ENCODE data around the gene STK11.

Gene STK11

GRCh38 chr19:1258707-1259205, 53.2 kb downstream of the STK11 start:
- Histone ChIP-seq H3K79me1 (ENCODE audit: low read length) (peaks cover 13% of the 10 kb centered on the region), H3K4me1 (ENCODE audit: control insufficient read depth, low read depth, low read length) (peaks cover 4% of the 10 kb centered on the region), H3K9ac (ENCODE audit: low read length) (no peak overlapping the region), H2BK120ac (ENCODE audit: low read depth, low read length) (no peak overlapping the region), H3K27ac (ENCODE audit: low read depth, low read length) (no peak overlapping the region), H2BK5ac (ENCODE audit: low read length) (no peak overlapping the region), H3K23ac (ENCODE audit: low read length) (no peak overlapping the region), H3K36me3 (ENCODE audit: control insufficient read depth, insufficient read depth, low read length) (peaks cover 15% of the 10 kb centered on the region), H3K79me2 (ENCODE audit: control insufficient read depth, insufficient read depth, low read length) (peaks cover 25% of the 10 kb centered on the region), H4K5ac (ENCODE audit: low read length) (no peak overlapping the region), H3K18ac (ENCODE audit: low read length) (no peak overlapping the region), H4K8ac (ENCODE audit: low read depth, low read length) (no peak overlapping the region), H3K4ac (ENCODE audit: low read depth, low read length) (no peak overlapping the region), H2AK5ac (ENCODE audit: low read length) (no peak overlapping the region), H3K4me2 (ENCODE audit: low read length) (no peak overlapping the region), H2BK15ac (replicated peaks; ENCODE audit: low read depth) (no peak overlapping the region), H3K56ac (ENCODE audit: low read length) (no peak overlapping the region), H3K4me3 (ENCODE audit: low read length) (no peak overlapping the region), H3K27me3 (ENCODE audit: insufficient read depth, low read length, poor library complexity) (no peaks in the 10 kb centered on the region)
- no CpG with 5 or more reads among the region's 15 CpGs for WGBS (ENCODE audit: extremely low coverage, insufficient coverage, low lambda C conversion rate)
- DNase-seq = no peak

GRCh38 chr19:1259206-1259875, 53.8 kb downstream of the STK11 start:
- no peak overlapping the region for H3K4ac ChIP-seq (ENCODE audit: low read depth, low read length)
- H3K4me1 ChIP-seq (ENCODE audit: control insufficient read depth, low read depth, low read length) = peaks cover 4% of the 10 kb centered on the region
- H3K18ac ChIP-seq (ENCODE audit: low read length) = no peak overlapping the region
- H4K8ac ChIP-seq (ENCODE audit: low read depth, low read length) = no peak overlapping the region
- peaks cover 13% of the 10 kb centered on the region for H3K79me1 ChIP-seq (ENCODE audit: low read length)
- H2BK5ac ChIP-seq (ENCODE audit: low read length) = no peak overlapping the region
- WGBS (ENCODE audit: extremely low coverage, insufficient coverage, low lambda C conversion rate) = no CpG with 5 or more reads among the region's 17 CpGs
- no peak overlapping the region for H2BK120ac ChIP-seq (ENCODE audit: low read depth, low read length)
- peak overlapping the region; percentile 50 for H3K27ac ChIP-seq (ENCODE audit: low read depth, low read length)
- peak overlapping the region; percentile 19 for H3K9ac ChIP-seq (ENCODE audit: low read length)
- DNase-seq = peak; percentile 90
- no peak overlapping the region for H4K5ac ChIP-seq (ENCODE audit: low read length)
- H3K4me3 ChIP-seq (ENCODE audit: low read length) = no peak overlapping the region
- no peaks in the 10 kb centered on the region for H3K27me3 ChIP-seq (ENCODE audit: insufficient read depth, low read length, poor library complexity)
- peaks cover 19% of the 10 kb centered on the region for H3K79me2 ChIP-seq (ENCODE audit: control insufficient read depth, insufficient read depth, low read length)
- H3K23ac ChIP-seq (ENCODE audit: low read length) = no peak overlapping the region
- H2AK5ac ChIP-seq (ENCODE audit: low read length) = no peak overlapping the region
- H2BK15ac ChIP-seq (replicated peaks; ENCODE audit: low read depth) = no peak overlapping the region
- no peak overlapping the region for H3K56ac ChIP-seq (ENCODE audit: low read length)
- no peak overlapping the region for H3K4me2 ChIP-seq (ENCODE audit: low read length)
- H3K36me3 ChIP-seq (ENCODE audit: control insufficient read depth, insufficient read depth, low read length) = peaks cover 12% of the 10 kb centered on the region

- no peak overlapping the region for H2BK15ac ChIP-seq (replicated peaks; ENCODE audit: low read depth)
- no peak overlapping the region for H4K8ac ChIP-seq (ENCODE audit: low read depth, low read length)
- H3K27ac ChIP-seq (ENCODE audit: low read depth, low read length) = peak overlapping the region; percentile 48
- WGBS (ENCODE audit: extremely low coverage, insufficient coverage, low lambda C conversion rate) = no CpG with 5 or more reads among the region's 33 CpGs
- no peak overlapping the region for H3K23ac ChIP-seq (ENCODE audit: low read length)
- peaks cover 11% of the 10 kb centered on the region for H3K79me2 ChIP-seq (ENCODE audit: control insufficient read depth, insufficient read depth, low read length)
- peaks cover 6% of the 10 kb centered on the region for H3K36me3 ChIP-seq (ENCODE audit: control insufficient read depth, insufficient read depth, low read length)
- H3K4me3 ChIP-seq (ENCODE audit: low read length) = no peak overlapping the region
- peaks cover 7% of the 10 kb centered on the region for H3K4me1 ChIP-seq (ENCODE audit: control insufficient read depth, low read depth, low read length)
- peak overlapping the region; percentile 21 for H3K4me2 ChIP-seq (ENCODE audit: low read length)
- no peak overlapping the region for H2BK5ac ChIP-seq (ENCODE audit: low read length)
- peak; percentile 67 for DNase-seq
- peak overlapping the region; percentile 82 for H3K56ac ChIP-seq (ENCODE audit: low read length)
- no peak overlapping the region for H2AK5ac ChIP-seq (ENCODE audit: low read length)
- peaks cover 6% of the 10 kb centered on the region for H3K79me1 ChIP-seq (ENCODE audit: low read length)
- peak overlapping the region; percentile 50 for H3K4ac ChIP-seq (ENCODE audit: low read depth, low read length)
- peak overlapping the region; percentile 25 for H3K9ac ChIP-seq (ENCODE audit: low read length)
- peak overlapping the region; percentile 17 for H2BK120ac ChIP-seq (ENCODE audit: low read depth, low read length)
- peak overlapping the region; percentile 52 for H3K18ac ChIP-seq (ENCODE audit: low read length)
- H4K5ac ChIP-seq (ENCODE audit: low read length) = no peak overlapping the region
- no peaks in the 10 kb centered on the region for H3K27me3 ChIP-seq (ENCODE audit: insufficient read depth, low read length, poor library complexity)
Observed at GRCh38 chr19:1259876-1260748, 54.5 kb downstream of the STK11 start.

- Histone ChIP-seq H3K4me3 (ENCODE audit: low read length) (peak overlapping the region; percentile 52), H2BK120ac (ENCODE audit: low read depth, low read length) (no peak overlapping the region), H2AK5ac (ENCODE audit: low read length) (no peak overlapping the region), H2BK5ac (ENCODE audit: low read length) (peak overlapping the region; percentile 23), H3K27me3 (ENCODE audit: insufficient read depth, low read length, poor library complexity) (no peaks in the 10 kb centered on the region), H3K56ac (ENCODE audit: low read length) (peak overlapping the region; percentile 86), H3K4ac (ENCODE audit: low read depth, low read length) (no peak overlapping the region), H3K79me1 (ENCODE audit: low read length) (no peaks in the 10 kb centered on the region), H4K5ac (ENCODE audit: low read length) (no peak overlapping the region), H3K23ac (ENCODE audit: low read length) (no peak overlapping the region), H2BK15ac (replicated peaks; ENCODE audit: low read depth) (no peak overlapping the region), H3K27ac (ENCODE audit: low read depth, low read length) (peak overlapping the region; percentile 37), H3K79me2 (ENCODE audit: control insufficient read depth, insufficient read depth, low read length) (peaks cover 4% of the 10 kb centered on the region), H3K4me2 (ENCODE audit: low read length) (peak overlapping the region; percentile 95), H3K9ac (ENCODE audit: low read length) (peak overlapping the region; percentile 76), H3K36me3 (ENCODE audit: control insufficient read depth, insufficient read depth, low read length) (peaks cover 4% of the 10 kb centered on the region), H4K8ac (ENCODE audit: low read depth, low read length) (no peak overlapping the region), H3K18ac (ENCODE audit: low read length) (peak overlapping the region; percentile 52), H3K4me1 (ENCODE audit: control insufficient read depth, low read depth, low read length) (peaks cover 9% of the 10 kb centered on the region)
- peak; percentile 97 for DNase-seq
- no CpG with 5 or more reads among the region's 83 CpGs for WGBS (ENCODE audit: extremely low coverage, insufficient coverage, low lambda C conversion rate)
Observed at GRCh38 chr19:1260749-1261537, 55.4 kb downstream of the STK11 start.

- H3K36me3 ChIP-seq (ENCODE audit: control insufficient read depth, insufficient read depth, low read length) = peaks cover 3% of the 10 kb centered on the region
- no peaks in the 10 kb centered on the region for H3K79me1 ChIP-seq (ENCODE audit: low read length)
- peak overlapping the region; percentile 76 for H3K9ac ChIP-seq (ENCODE audit: low read length)
- no peak overlapping the region for H3K27ac ChIP-seq (ENCODE audit: low read depth, low read length)
- H3K27me3 ChIP-seq (ENCODE audit: insufficient read depth, low read length, poor library complexity) = no peaks in the 10 kb centered on the region
- H3K18ac ChIP-seq (ENCODE audit: low read length) = peak overlapping the region; percentile 44
- H3K23ac ChIP-seq (ENCODE audit: low read length) = no peak overlapping the region
- H4K8ac ChIP-seq (ENCODE audit: low read depth, low read length) = no peak overlapping the region
- H2BK120ac ChIP-seq (ENCODE audit: low read depth, low read length) = no peak overlapping the region
- H3K4me1 ChIP-seq (ENCODE audit: control insufficient read depth, low read depth, low read length) = peaks cover 11% of the 10 kb centered on the region
- H3K4me3 ChIP-seq (ENCODE audit: low read length) = peak overlapping the region; percentile 52
- no peak overlapping the region for H4K5ac ChIP-seq (ENCODE audit: low read length)
- H3K4me2 ChIP-seq (ENCODE audit: low read length) = peak overlapping the region; percentile 95
- no peak overlapping the region for H2AK5ac ChIP-seq (ENCODE audit: low read length)
- peak overlapping the region; percentile 86 for H3K56ac ChIP-seq (ENCODE audit: low read length)
- no CpG with 5 or more reads among the region's 14 CpGs for WGBS (ENCODE audit: extremely low coverage, insufficient coverage, low lambda C conversion rate)
- H2BK15ac ChIP-seq (replicated peaks; ENCODE audit: low read depth) = no peak overlapping the region
- no peak overlapping the region for H2BK5ac ChIP-seq (ENCODE audit: low read length)
- peaks cover 3% of the 10 kb centered on the region for H3K79me2 ChIP-seq (ENCODE audit: control insufficient read depth, insufficient read depth, low read length)
- H3K4ac ChIP-seq (ENCODE audit: low read depth, low read length) = peak overlapping the region; percentile 4
- peak; percentile 67 for DNase-seq
Observed at GRCh38 chr19:1261538-1261797, 55.9 kb downstream of the STK11 start.

Measured in mesendoderm (in vitro differentiated cells).